ENCODE results near the gene NIPAL1. TPM values are rescaled to one million over a fixed set of nuclear protein-coding genes. Genes with fewer than 3 reads are reported as not detected.

Gene NIPAL1
- total and polyA plus RNA-seq, 10 donors, result 0.06 to 2.0 (median 0.51) TPM; not detected in 2

DNA sequence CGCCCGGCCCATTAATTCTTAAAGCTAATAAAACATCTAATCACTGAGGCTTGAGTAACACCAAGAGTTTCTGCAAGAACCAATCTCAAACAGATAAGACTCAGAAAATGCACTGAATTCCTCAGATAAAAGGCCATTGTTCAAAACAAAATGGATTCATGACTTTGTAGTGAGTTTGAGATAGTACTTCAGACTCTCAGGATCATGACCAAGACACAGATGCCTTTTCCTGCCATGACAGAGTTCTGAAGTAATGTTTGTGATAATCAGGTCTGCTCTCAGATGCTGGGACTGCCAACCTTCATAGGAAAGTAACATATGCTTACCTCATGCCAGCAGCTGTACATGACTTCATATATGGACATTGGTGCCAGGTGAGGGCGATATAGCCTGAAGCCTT lies 54.6 kb downstream of the NIPAL1 start:
- TF ChIP-seq, protein P1, sequence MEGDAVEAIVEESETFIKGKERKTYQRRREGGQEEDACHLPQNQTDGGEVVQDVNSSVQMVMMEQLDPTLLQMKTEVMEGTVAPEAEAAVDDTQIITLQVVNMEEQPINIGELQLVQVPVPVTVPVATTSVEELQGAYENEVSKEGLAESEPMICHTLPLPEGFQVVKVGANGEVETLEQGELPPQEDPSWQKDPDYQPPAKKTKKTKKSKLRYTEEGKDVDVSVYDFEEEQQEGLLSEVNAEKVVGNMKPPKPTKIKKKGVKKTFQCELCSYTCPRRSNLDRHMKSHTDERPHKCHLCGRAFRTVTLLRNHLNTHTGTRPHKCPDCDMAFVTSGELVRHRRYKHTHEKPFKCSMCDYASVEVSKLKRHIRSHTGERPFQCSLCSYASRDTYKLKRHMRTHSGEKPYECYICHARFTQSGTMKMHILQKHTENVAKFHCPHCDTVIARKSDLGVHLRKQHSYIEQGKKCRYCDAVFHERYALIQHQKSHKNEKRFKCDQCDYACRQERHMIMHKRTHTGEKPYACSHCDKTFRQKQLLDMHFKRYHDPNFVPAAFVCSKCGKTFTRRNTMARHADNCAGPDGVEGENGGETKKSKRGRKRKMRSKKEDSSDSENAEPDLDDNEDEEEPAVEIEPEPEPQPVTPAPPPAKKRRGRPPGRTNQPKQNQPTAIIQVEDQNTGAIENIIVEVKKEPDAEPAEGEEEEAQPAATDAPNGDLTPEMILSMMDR (IDR thresholded peaks at IDR 0.05 in 8 of 11, conservative IDR thresholded peaks at IDR 0.05 in 3 of 11), result no peak
- TF ChIP-seq POLR2A (IDR thresholded peaks at IDR 0.05) (no peak), POLR2AphosphoS5 (IDR thresholded peaks at IDR 0.05) (no peak)
- Histone ChIP-seq H3K27me3 (replicated peaks in 1 of 7) (no peaks in the 10 kb centered on the region), H3K9me3 (no peaks in the 10 kb centered on the region), H3K36me3 (peaks cover 0 to 23% (median 0%) of the 10 kb centered on the region in 6 donors), H3K4me3 (no peak overlapping the region), H3K27ac (no peak overlapping the region), H3K4me1 (no peaks in the 10 kb centered on the region)
- no peak for DNase-seq
- 92 to 99% (median 95%) methylated on average over 3 of the region's 3 CpGs for WGBS, 5 donors
- intact Hi-C loops (cut with DNase I; ENCODE audit: low total_unique reads), result no loop called here

GRCh38 chr4:48073567-48074103 lies 57.1 kb downstream of the NIPAL1 start:
- Histone ChIP-seq H3K4me1 (no peaks in the 10 kb centered on the region), H3K36me3 (peaks cover 0 to 13% (median 0%) of the 10 kb centered on the region in 6 donors), H3K4me3 (no peak overlapping the region), H3K27me3 (replicated peaks in 1 of 7) (no peaks in the 10 kb centered on the region), H3K9me3 (no peaks in the 10 kb centered on the region), H3K27ac (no peak overlapping the region)
- TF ChIP-seq, protein P1 (IDR thresholded peaks at IDR 0.05 in 8 of 11, conservative IDR thresholded peaks at IDR 0.05 in 3 of 11), result no peak
- no peak for TF ChIP-seq POLR2AphosphoS5 (IDR thresholded peaks at IDR 0.05)
- TF ChIP-seq POLR2A (IDR thresholded peaks at IDR 0.05), result no peak
- intact Hi-C loops (cut with DNase I; ENCODE audit: low total_unique reads), result no loop called here
- no peak for DNase-seq
- WGBS, 5 donors, result 58 to 83% (median 74%) methylated on average over 3 of the region's 3 CpGs

GRCh38 chr4:48074657-48075056 lies 58.1 kb downstream of the NIPAL1 start:
- H3K4me1 ChIP-seq, result no peaks in the 10 kb centered on the region
- H3K27me3 ChIP-seq (replicated peaks in 1 of 7), result no peaks in the 10 kb centered on the region
- peaks cover 0 to 12% (median 0%) of the 10 kb centered on the region in 6 donors for H3K36me3 ChIP-seq
- H3K4me3 ChIP-seq, result no peak overlapping the region
- H3K27ac ChIP-seq, result no peak overlapping the region
- DNase-seq, result no peak
- no peak for TF ChIP-seq POLR2AphosphoS5 (IDR thresholded peaks at IDR 0.05)
- TF ChIP-seq, protein P1 (IDR thresholded peaks at IDR 0.05 in 8 of 11, conservative IDR thresholded peaks at IDR 0.05 in 3 of 11), result no peak
- TF ChIP-seq POLR2A (IDR thresholded peaks at IDR 0.05), result no peak
- H3K9me3 ChIP-seq, result no peaks in the 10 kb centered on the region
- whole genome bisulfite sequencing, 5 donors, result 78 to 100% (median 95%) methylated on average over 1 of the region's 1 CpG
- intact Hi-C loops (cut with DNase I; ENCODE audit: low total_unique reads), result no loop called here

- no peak for TF ChIP-seq POLR2AphosphoS5 (IDR thresholded peaks at IDR 0.05)
- TF ChIP-seq POLR2A (IDR thresholded peaks at IDR 0.05), result no peak
- TF ChIP-seq, protein P1 (IDR thresholded peaks at IDR 0.05 in 8 of 11, conservative IDR thresholded peaks at IDR 0.05 in 3 of 11), result no peak
- H3K27me3 ChIP-seq (replicated peaks in 1 of 7), result peaks cover 0 to 8% (median 0%) of the 10 kb centered on the region in 7 donors
- DNase-seq, result no peak
- H3K4me1 ChIP-seq, result peaks cover 0 to 4% (median 3%) of the 10 kb centered on the region in 6 donors
- no peaks in the 10 kb centered on the region for H3K36me3 ChIP-seq
- intact Hi-C loops (cut with DNase I; ENCODE audit: low total_unique reads), result no loop called here
- no peak overlapping the region for H3K4me3 ChIP-seq
- no peak overlapping the region for H3K27ac ChIP-seq
- H3K9me3 ChIP-seq, result no peaks in the 10 kb centered on the region
- WGBS, 5 donors, result 68 to 96% (median 94%) methylated on average over 2 of the region's 2 CpGs
Measured at GRCh38 chr4:48078425-48078824, 61.9 kb downstream of the NIPAL1 start.

All from spleen (tissue), 11 donors.